ENCODE data around the gene OGFR.
A peak's percentile ranks its signal among the peaks of the same experiment; 100 is the strongest.

OGFR gene

GRCh38 chr20:62770111-62770910, 34.3 kb upstream of the OGFR start:
- no peak for DNase-seq

GRCh38 chr20:62770916-62771315, 33.7 kb upstream of the OGFR start:
- no peak for DNase-seq

- no peak for DNase-seq
These were observed 33.1 kb upstream of the OGFR start for GRCh38 chr20:62771396-62772102.

GRCh38 chr20:62772103-62772611, 32.5 kb upstream of the OGFR start:
- no peak for DNase-seq

GRCh38 chr20:62772619-62772989, 32.0 kb upstream of the OGFR start:
- DNase-seq, result no peak

GRCh38 chr20:62772990-62773844, 31.4 kb upstream of the OGFR start:
- no peak for DNase-seq

GRCh38 chr20:62773845-62774714, 30.6 kb upstream of the OGFR start:
- no peak for DNase-seq

- DNase-seq, result no peak
These were observed 29.9 kb upstream of the OGFR start for GRCh38 chr20:62774762-62775161.

- DNase-seq, result no peak
These were observed 29.4 kb upstream of the OGFR start for GRCh38 chr20:62775206-62775605.

- no peak for DNase-seq
These were observed 28.5 kb upstream of the OGFR start for GRCh38 chr20:62776035-62776691.

- DNase-seq, result peak; percentile 79
These were observed 27.7 kb upstream of the OGFR start for GRCh38 chr20:62776692-62777527.

GRCh38 chr20:62777528-62777830, 27.2 kb upstream of the OGFR start:
- peak; percentile 12 for DNase-seq

- DNase-seq, result no peak
These were observed 26.6 kb upstream of the OGFR start for GRCh38 chr20:62778058-62778457.

- no peak for DNase-seq
These were observed 25.8 kb upstream of the OGFR start for GRCh38 chr20:62778601-62779416.

GRCh38 chr20:62779417-62779685, 25.3 kb upstream of the OGFR start:
- no peak for DNase-seq

GRCh38 chr20:62780204-62780603, 24.4 kb upstream of the OGFR start:
- no peak for DNase-seq

GRCh38 chr20:62780696-62781095, 23.9 kb upstream of the OGFR start:
- no peak for DNase-seq

GRCh38 chr20:62782149-62782892, 22.3 kb upstream of the OGFR start:
- no peak for DNase-seq

- no peak for DNase-seq
These were observed 21.7 kb upstream of the OGFR start for GRCh38 chr20:62782893-62783278.

- DNase-seq, result no peak
These were observed 20.1 kb upstream of the OGFR start for GRCh38 chr20:62784497-62784896.
